HG02623 (cell line): ENCODE measurements around the gene RHBDL3.

Experiments used
- ATAC-seq: cut with Tn5 transposase; IDR thresholded peaks from one replicate; pipeline ENCODE4 v1.9.1; 2021; ENCODE audit warnings: moderate library complexity; ENCODE audit not compliant: unreplicated experiment

The RHBDL3 gene

DNA sequence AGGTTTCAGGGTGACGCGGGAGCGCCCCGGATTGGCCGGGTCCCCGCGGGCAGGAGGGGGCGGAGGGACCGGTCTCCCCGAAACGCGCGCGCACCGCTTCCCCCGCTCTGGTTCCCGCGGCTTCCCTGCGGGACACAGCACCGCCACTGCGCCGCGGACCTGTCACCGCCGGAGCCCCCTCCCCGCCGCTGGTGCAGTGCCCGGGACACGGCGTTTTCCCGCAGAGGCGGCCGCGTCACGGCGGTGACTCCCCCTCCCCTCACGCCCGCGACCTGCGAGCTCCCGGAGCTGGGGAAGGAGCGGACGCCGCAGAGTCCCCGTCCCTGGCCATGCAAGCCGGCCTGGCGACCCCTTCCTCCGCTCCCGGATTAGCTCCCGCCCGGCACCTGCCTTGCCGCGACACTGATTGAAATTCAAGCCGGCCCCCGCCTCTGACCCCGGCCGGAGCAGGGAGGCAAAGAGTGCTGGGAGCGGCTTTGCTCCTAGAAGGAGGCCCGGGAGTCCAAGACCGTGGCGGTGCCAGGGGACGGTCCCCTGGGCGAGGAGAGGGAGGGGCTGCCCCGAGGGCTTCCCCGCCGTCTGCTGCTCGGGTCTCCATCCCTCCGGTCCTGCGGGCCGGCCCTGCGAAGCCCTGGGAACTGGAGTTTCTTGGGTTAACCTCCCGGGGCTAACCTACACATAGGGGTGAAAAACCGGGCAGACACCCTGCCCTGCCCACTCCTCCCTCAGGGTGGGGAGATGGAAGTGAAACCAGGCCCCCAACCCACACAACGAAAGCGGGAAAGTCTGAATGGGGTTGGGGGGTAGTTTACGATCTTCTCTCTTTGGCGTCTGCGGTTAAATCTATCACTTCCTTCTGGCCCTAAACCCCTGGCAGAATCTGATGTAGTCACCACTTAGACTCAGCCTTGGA lies 1.0 kb downstream of the RHBDL3 start:
- no peak for ATAC-seq

DNA sequence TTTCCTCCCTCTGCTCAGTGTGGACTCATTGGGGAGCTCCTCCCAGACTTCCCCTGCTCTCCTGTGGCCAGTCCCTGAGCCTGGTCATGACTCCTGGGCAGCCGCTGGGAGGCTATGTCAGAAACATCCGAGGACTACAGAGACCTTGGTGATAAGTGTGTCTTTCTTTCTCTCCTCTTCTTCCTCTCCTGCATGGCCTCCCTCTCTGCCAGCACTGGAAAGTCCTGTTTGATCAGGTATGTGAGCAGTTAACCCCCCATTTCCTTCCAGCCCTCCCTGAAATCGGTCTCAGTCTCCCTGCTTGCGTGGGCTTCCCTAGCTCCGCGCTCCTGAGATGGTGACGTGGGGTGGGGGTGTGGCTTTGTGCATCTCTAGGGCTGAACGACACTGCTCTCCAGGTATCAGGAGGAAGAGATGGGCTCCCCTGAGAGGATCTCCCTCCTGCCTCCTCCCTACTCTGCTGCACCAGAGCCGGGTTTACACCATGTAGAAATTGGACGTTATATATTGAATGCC lies 2.1 kb downstream of the RHBDL3 start:
- no peak for ATAC-seq

- ATAC-seq: no peak
Measured at GRCh38 chr17:32268734-32269288, 3.2 kb downstream of the RHBDL3 start.

DNA sequence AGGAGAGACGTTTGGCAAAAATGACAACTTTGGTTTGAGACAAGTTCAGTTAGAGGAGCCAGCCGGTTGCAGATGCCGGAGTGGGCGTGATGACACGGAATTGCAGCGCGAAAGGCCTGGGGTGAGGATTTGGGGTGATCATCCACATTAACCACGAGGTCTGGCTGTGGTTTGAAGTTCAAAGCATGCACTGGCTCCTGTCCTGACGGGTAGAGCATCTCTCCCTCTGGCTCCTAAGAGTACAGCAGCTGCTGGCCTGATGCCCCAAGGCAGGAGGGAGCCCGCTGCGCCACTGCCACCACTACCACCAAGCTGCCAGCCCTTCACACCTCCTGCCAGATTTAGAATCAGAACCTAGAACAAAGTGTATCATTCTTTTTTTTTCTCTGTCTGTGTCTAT lies 3.7 kb downstream of the RHBDL3 start:
- no peak for ATAC-seq

GRCh38 chr17:32271844-32272243 lies 6.2 kb downstream of the RHBDL3 start:
- no peak for ATAC-seq

- ATAC-seq: no peak
Measured at GRCh38 chr17:32274101-32274500, 8.5 kb downstream of the RHBDL3 start.

DNA sequence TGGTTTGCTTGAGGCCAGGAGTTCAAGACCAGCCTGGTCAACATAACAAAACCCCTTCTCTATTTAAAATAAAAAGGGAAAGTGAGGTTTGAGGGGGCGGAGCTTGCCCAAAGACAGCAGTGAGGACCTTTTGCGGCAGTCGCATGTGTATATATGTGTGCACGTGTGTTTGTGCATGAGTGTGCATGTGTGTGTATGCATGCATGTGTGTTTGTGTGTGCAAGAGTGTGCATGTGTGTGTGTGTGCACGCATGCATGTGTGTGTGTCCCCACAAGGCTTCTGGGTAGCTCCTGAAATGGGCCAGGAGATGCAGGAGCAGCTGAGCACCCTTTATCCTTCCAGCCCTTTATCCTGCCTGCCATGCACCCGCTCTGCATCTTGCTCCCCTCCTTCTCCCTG lies 9.0 kb downstream of the RHBDL3 start:
- ATAC-seq: no peak

- no peak for ATAC-seq
Measured at GRCh38 chr17:32275060-32276042, 9.7 kb downstream of the RHBDL3 start.

- no peak for ATAC-seq
Measured at GRCh38 chr17:32276171-32276601, 10.6 kb downstream of the RHBDL3 start.

DNA sequence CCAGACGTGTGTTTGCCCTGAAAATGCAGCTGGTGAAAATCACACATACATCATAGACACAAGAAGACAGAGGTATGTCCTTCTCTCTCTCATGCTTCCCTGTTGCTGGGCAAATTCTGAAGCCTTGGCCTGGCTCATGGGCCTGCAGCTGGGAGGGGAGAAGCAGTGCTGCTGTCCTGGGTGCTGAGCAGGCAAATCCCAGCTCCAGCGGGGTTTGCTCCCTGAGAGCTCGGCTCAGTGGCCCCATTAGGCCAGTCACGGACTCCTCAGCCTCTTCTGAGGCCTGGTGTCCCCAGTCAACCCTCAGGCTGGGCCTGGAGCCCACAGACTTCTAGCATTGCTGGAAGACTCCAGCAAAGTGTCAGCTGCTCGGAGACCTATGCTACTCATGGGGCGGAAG lies 11.7 kb downstream of the RHBDL3 start:
- ATAC-seq: no peak

- ATAC-seq: no peak
Measured at GRCh38 chr17:32278815-32279214, 13.2 kb downstream of the RHBDL3 start.

- ATAC-seq: no peak
Measured at GRCh38 chr17:32279891-32280716, 14.5 kb downstream of the RHBDL3 start.

GRCh38 chr17:32281011-32281451 lies 15.4 kb downstream of the RHBDL3 start:
- no peak for ATAC-seq

GRCh38 chr17:32283745-32284201 lies 18.1 kb downstream of the RHBDL3 start:
- ATAC-seq: no peak

DNA sequence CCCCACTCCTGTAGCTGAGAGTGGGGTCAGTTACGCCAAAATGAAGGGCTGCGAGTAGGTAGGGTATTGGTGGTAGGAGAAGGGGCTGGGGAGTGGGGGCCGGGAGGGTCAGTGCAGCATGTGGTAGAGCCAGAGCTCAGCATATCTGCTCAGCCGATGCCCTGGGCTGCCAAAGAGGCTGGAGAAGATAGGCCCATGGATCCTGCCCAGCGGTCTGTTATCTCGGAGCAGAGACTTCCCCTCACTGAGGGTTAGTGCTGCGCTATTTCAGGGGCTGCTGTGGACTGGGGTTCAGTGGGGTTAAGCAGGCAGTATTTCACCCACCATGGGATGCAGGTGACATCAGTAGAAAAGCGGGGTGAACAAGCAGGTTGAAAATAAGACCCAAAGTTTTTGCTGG lies 19.7 kb downstream of the RHBDL3 start:
- ATAC-seq: no peak

- no peak for ATAC-seq
Measured at GRCh38 chr17:32285746-32286517, 20.3 kb downstream of the RHBDL3 start.

- no peak for ATAC-seq
Measured at GRCh38 chr17:32286518-32286900, 20.9 kb downstream of the RHBDL3 start.

GRCh38 chr17:32287804-32288511 lies 22.3 kb downstream of the RHBDL3 start:
- ATAC-seq: no peak

GRCh38 chr17:32288615-32289014 lies 23.0 kb downstream of the RHBDL3 start:
- no peak for ATAC-seq
